Mucosa of descending colon (tissue), 3 donors: ENCODE data around the gene YPEL5. TPM values are rescaled to one million over a fixed set of nuclear protein-coding genes. Genes with fewer than 3 reads are reported as not detected.

Source experiments
- ATAC-seq: fragments of 200-7000 bp; cut with Tn5 transposase; one replicate; pipeline ENCODE4 v1.9.1; 2020; ENCODE audit warnings: mild to moderate bottlenecking, moderate library complexity
- DNase-seq, 3 donors: peaks; one replicate each; pipeline ENCODE4 v3.0.0-alpha.2; 2020
- H3K36me3 ChIP-seq: fragments of 200-600 bp; one replicate; pipeline ENCODE4 v1.8.0; 2021; ENCODE audit warnings: low read depth, mild to moderate bottlenecking
- H3K4me1 ChIP-seq: fragments of 200-600 bp; one replicate; pipeline ENCODE4 v1.8.0; 2021; ENCODE audit warnings: low read depth, mild to moderate bottlenecking
- H3K4me3 ChIP-seq: fragments of 200-600 bp; one replicate; pipeline ENCODE4 v1.8.0; 2021; ENCODE audit warnings: mild to moderate bottlenecking
- H3K9me3 ChIP-seq: fragments of 200-600 bp; one replicate; pipeline ENCODE4 v1.8.0; 2021; ENCODE audit warnings: mild to moderate bottlenecking
- CTCF ChIP-seq: fragments of 200-600 bp; IDR thresholded peaks from one replicate; pipeline ENCODE4 v1.8.0; 2022; ENCODE audit warnings: antibody characterized with exemption, mild to moderate bottlenecking
- intact Hi-C, 2 donors: fragments of 100-400 bp; cut with DNase I in 1 of 2; cut with micrococcal nuclease in 1 of 2; formaldehyde crosslinking; loops; one replicate each; pipeline versions ENCODE4 v1.11.0 to v1.11.1; 2022; cut with DNase I, micrococcal nuclease
- total RNA-seq, 3 donors: library from RNA; stranded (reverse); fragmentation: NEBNext Ultra II Directional in 2 of 3; extraction: Animal tissue kit (Norgen Biotek cat#: 25700) in 2 of 3; gene quantifications; one replicate each; pipeline versions ENCODE4 v1.2.1 to v1.2.4, GENCODE V29; 2021 to 2023
- donor health status: DM: no; HTN: no; CAD: no; lungs with moderate emphysema.
- donor health status: DM: no; HTN: no; CAD: no.
- donor health status: DM: no; HTN: yes; CAD: no.

Gene YPEL5
- total RNA-seq, 3 donors from 2014 or later, result 58.0 to 104 (median 79.3) TPM

GRCh38 chr2:30197570-30198192, 50.9 kb downstream of the YPEL5 start:
- DNase-seq (no peak), ATAC-seq (no peak)
- H3K4me1 ChIP-seq, result no peaks in the 10 kb centered on the region
- no peaks in the 10 kb centered on the region for H3K36me3 ChIP-seq
- intact Hi-C loops, result no loop called here
- H3K9me3 ChIP-seq, result no peaks in the 10 kb centered on the region
- TF ChIP-seq CTCF, result no peak
- H3K4me3 ChIP-seq, result no peak overlapping the region

- intact Hi-C loops, result loop anchor here in 1 of 2 donors (10.0 kb wide), 1 partner anchor 133 kb away; no protein-coding TSS in a partner anchor
- no peak overlapping the region for H3K4me3 ChIP-seq
- no peak for TF ChIP-seq CTCF
- no peaks in the 10 kb centered on the region for H3K9me3 ChIP-seq
- ATAC-seq (no peak), DNase-seq (no peak)
- no peaks in the 10 kb centered on the region for H3K4me1 ChIP-seq
- H3K36me3 ChIP-seq, result no peaks in the 10 kb centered on the region
These were observed 55.2 kb downstream of the YPEL5 start for GRCh38 chr2:30201990-30202389.

- H3K36me3 ChIP-seq, result no peaks in the 10 kb centered on the region
- peaks cover under 1% of the 10 kb centered on the region for H3K9me3 ChIP-seq
- no peak overlapping the region for H3K4me3 ChIP-seq
- no peak for DNase-seq
- intact Hi-C loops, result loop anchor here in 1 of 2 donors (10.0 kb wide), 1 partner anchor 132 kb away; no protein-coding TSS in a partner anchor
- no peak for TF ChIP-seq CTCF
- no peaks in the 10 kb centered on the region for H3K4me1 ChIP-seq
- no peak for ATAC-seq
These were observed 56.3 kb downstream of the YPEL5 start for GRCh38 chr2:30203156-30203555.

- Histone ChIP-seq H3K9me3 (peaks cover 2% of the 10 kb centered on the region), H3K4me1 (no peaks in the 10 kb centered on the region), H3K36me3 (no peaks in the 10 kb centered on the region), H3K4me3 (no peak overlapping the region)
- no peak for ATAC-seq
- no peak for DNase-seq
- no peak for TF ChIP-seq CTCF
- intact Hi-C loops, result loop anchor here in 1 of 2 donors (10.0 kb wide), 1 partner anchor 131 kb away; no protein-coding TSS in a partner anchor
These were observed 57.5 kb downstream of the YPEL5 start for GRCh38 chr2:30204281-30204680.

- Histone ChIP-seq H3K4me1 (no peaks in the 10 kb centered on the region), H3K9me3 (peaks cover 2% of the 10 kb centered on the region), H3K4me3 (no peak overlapping the region), H3K36me3 (no peaks in the 10 kb centered on the region)
- intact Hi-C loops, result loop anchor here (5.0 to 10.0 kb wide), 2 partner anchors 129 to 502 kb away; no protein-coding TSS in a partner anchor
- ATAC-seq (no peak), DNase-seq (no peak)
- no peak for TF ChIP-seq CTCF
These were observed 58.6 kb downstream of the YPEL5 start for GRCh38 chr2:30205456-30205855.
